CD8-positive, alpha-beta memory T cell (primary cell): Measurements from ENCODE around the gene CWC27. TPM values are rescaled to one million over a fixed set of nuclear protein-coding genes. Genes with fewer than 3 reads are reported as not detected.

Source experiments
- CTCF ChIA-PET: fragments of 350-600 bp; sonication (Branson Sonifier 250); formaldehyde crosslinking; loops from one replicate; lab custom pipeline; 2021; ENCODE audit warnings: antibody characterized with exemption; lab: Charles Lee
- POLR2A ChIA-PET: fragments of 350-600 bp; sonication (Branson Sonifier 250); formaldehyde crosslinking; loops from one replicate; lab custom pipeline; 2021; ENCODE audit warnings: antibody characterized with exemption; lab: Charles Lee
- DNase-seq, 5 donors: peaks; one replicate each; pipeline versions ENCODE4 v3.0.0 to v3.0.0-alpha.2; 2020 to 2022; ENCODE audit warnings: mixed read lengths in 1 of 5
- H3K27ac ChIP-seq: one replicate; pipeline ENCODE4 v1.7.0; 2013; ENCODE audit warnings: low read depth, mild to moderate bottlenecking, low read length, moderate library complexity
- H3K27me3 ChIP-seq: 2 replicates; pipeline ENCODE4 v1.7.0; 2013; ENCODE audit warnings: low read length, mild to moderate bottlenecking; ENCODE audit not compliant: insufficient read depth, poor library complexity, severe bottlenecking
- H3K36me3 ChIP-seq: 2 replicates; pipeline ENCODE4 v1.7.0; 2013; ENCODE audit warnings: mild to moderate bottlenecking, low read length, moderate library complexity; ENCODE audit not compliant: insufficient read depth
- H3K4me1 ChIP-seq: 2 replicates; pipeline ENCODE4 v1.7.0; 2013; ENCODE audit warnings: mild to moderate bottlenecking, low read length, moderate library complexity; ENCODE audit not compliant: insufficient read depth
- H3K4me3 ChIP-seq: 2 replicates; pipeline ENCODE4 v1.7.0; 2013; ENCODE audit warnings: mild to moderate bottlenecking, low read length
- H3K9me3 ChIP-seq: 2 replicates; pipeline ENCODE4 v1.7.0; 2013; ENCODE audit warnings: mild to moderate bottlenecking, low read length
- H3K27ac Mint-ChIP-seq, 8 donors: one replicate each; pipeline ENCODE4 v1.8.0; 2020 to 2021; ENCODE audit warnings: mixed read lengths in 8 of 8, mild to moderate bottlenecking in 6 of 8, inconsistent platforms in 3 of 8, moderate library complexity in 3 of 8
- H3K27me3 Mint-ChIP-seq, 2 donors: one replicate each; pipeline ENCODE4 v1.8.0; 2020 to 2021; ENCODE audit warnings: mixed read lengths in 2 of 2, mild to moderate bottlenecking in 1 of 2, moderate library complexity in 1 of 2
- H3K36me3 Mint-ChIP-seq, 3 donors: one replicate each; pipeline ENCODE4 v1.8.0; 2020 to 2021; ENCODE audit warnings: mixed read lengths in 3 of 3, inconsistent platforms in 1 of 3, mild to moderate bottlenecking in 1 of 3
- H3K4me1 Mint-ChIP-seq, 3 donors: one replicate each; pipeline ENCODE4 v1.8.0; 2020 to 2021; ENCODE audit warnings: mixed read lengths in 3 of 3, inconsistent platforms in 1 of 3, mild to moderate bottlenecking in 1 of 3
- H3K4me3 Mint-ChIP-seq, 7 donors: one replicate each; pipeline ENCODE4 v1.8.0; 2020 to 2021; ENCODE audit warnings: mixed read lengths in 7 of 7, mild to moderate bottlenecking in 6 of 7, moderate library complexity in 4 of 7, inconsistent platforms in 2 of 7
- H3K9me3 Mint-ChIP-seq, 5 donors: one replicate each; pipeline ENCODE4 v1.8.0; 2020 to 2022; ENCODE audit warnings: mixed read lengths in 5 of 5, mild to moderate bottlenecking in 3 of 5, moderate library complexity in 2 of 5, inconsistent platforms in 1 of 5
- polyA plus RNA-seq: library from polyadenylated mRNA; unstranded; fragments of 300-500 nt; fragmentation: Illumina TruSeq; gene quantifications from one replicate; pipeline ENCODE4 v1.2.3, GENCODE V29; 2021
- total RNA-seq, 2 experiments: library from RNA; stranded (reverse); gene quantifications; one replicate each; pipeline ENCODE4 v1.2.3, GENCODE V29; 2021

CWC27 gene
- total and polyA plus RNA-seq, 3 experiments from 2014 or later = 32.8 to 38.0 (median 36.3) TPM

- CTCF ChIA-PET = no interaction called here
- H3K4me1 Mint-ChIP-seq = no peaks in the 10 kb centered on the region
- H3K27ac Mint-ChIP-seq = no peak overlapping the region
- H3K36me3 Mint-ChIP-seq = peaks cover 10 to 64% (median 13%) of the 10 kb centered on the region in 3 donors
- peaks cover 5% of the 10 kb centered on the region for H3K36me3 ChIP-seq
- H3K4me1 ChIP-seq = no peaks in the 10 kb centered on the region
- H3K27me3 Mint-ChIP-seq = no peaks in the 10 kb centered on the region
- no peak overlapping the region for H3K4me3 Mint-ChIP-seq
- POLR2A ChIA-PET = no interaction called here
- H3K27ac ChIP-seq = no peak overlapping the region
- H3K9me3 ChIP-seq = no peaks in the 10 kb centered on the region
- no peak for DNase-seq
- no peaks in the 10 kb centered on the region for H3K27me3 ChIP-seq
- no peaks in the 10 kb centered on the region for H3K9me3 Mint-ChIP-seq
- H3K4me3 ChIP-seq = no peak overlapping the region
Measured at GRCh38 chr5:64790210-64790609, 21.5 kb downstream of the CWC27 start.

GRCh38 chr5:64792469-64792868, 23.7 kb downstream of the CWC27 start:
- Mint-ChIP-seq H3K27me3 (no peaks in the 10 kb centered on the region), H3K27ac (no peak overlapping the region), H3K9me3 (no peaks in the 10 kb centered on the region), H3K4me1 (no peaks in the 10 kb centered on the region), H3K36me3 (peaks cover 5 to 55% (median 8%) of the 10 kb centered on the region in 3 donors), H3K4me3 (no peak overlapping the region)
- no peaks in the 10 kb centered on the region for H3K4me1 ChIP-seq
- DNase-seq = no peak
- ChIA-PET CTCF (interaction anchor here (1.3 kb wide), 1 partner anchor 691 kb away, joined by 3 read pairs; no protein-coding TSS in a partner anchor), POLR2A (no interaction called here)
- no peak overlapping the region for H3K4me3 ChIP-seq
- H3K27me3 ChIP-seq = no peaks in the 10 kb centered on the region
- H3K9me3 ChIP-seq = no peaks in the 10 kb centered on the region
- no peak overlapping the region for H3K27ac ChIP-seq
- peaks cover 5% of the 10 kb centered on the region for H3K36me3 ChIP-seq

- no peaks in the 10 kb centered on the region for H3K9me3 Mint-ChIP-seq
- ChIA-PET POLR2A (no interaction called here), CTCF (interaction anchor here (1.4 kb wide), 1 partner anchor 10 kb away, joined by 4 read pairs; no protein-coding TSS in a partner anchor)
Measured at GRCh38 chr5:64794053-64794770, 25.5 kb downstream of the CWC27 start.

GRCh38 chr5:64796301-64796700, 27.6 kb downstream of the CWC27 start:
- no peak overlapping the region for H3K27ac Mint-ChIP-seq
- no peak overlapping the region for H3K4me3 ChIP-seq
- H3K27me3 ChIP-seq = no peaks in the 10 kb centered on the region
- no peak overlapping the region for H3K4me3 Mint-ChIP-seq
- no peaks in the 10 kb centered on the region for H3K9me3 ChIP-seq
- CTCF ChIA-PET = no interaction called here
- H3K9me3 Mint-ChIP-seq = no peaks in the 10 kb centered on the region
- H3K27me3 Mint-ChIP-seq = no peaks in the 10 kb centered on the region
- H3K36me3 ChIP-seq = no peaks in the 10 kb centered on the region
- POLR2A ChIA-PET = no interaction called here
- peaks cover 4 to 58% (median 5%) of the 10 kb centered on the region in 3 donors for H3K36me3 Mint-ChIP-seq
- peaks cover 0 to 2% (median 0%) of the 10 kb centered on the region in 3 donors for H3K4me1 Mint-ChIP-seq
- no peaks in the 10 kb centered on the region for H3K4me1 ChIP-seq
- DNase-seq = no peak
- no peak overlapping the region for H3K27ac ChIP-seq

More at GRCh38 chr5:64794053-64794770, 25.5 kb downstream of the CWC27 start:
- no peaks in the 10 kb centered on the region for H3K9me3 ChIP-seq
- no peak overlapping the region for H3K27ac ChIP-seq
- Mint-ChIP-seq H3K4me3 (no peak overlapping the region), H3K4me1 (peaks cover 0 to 2% (median 0%) of the 10 kb centered on the region in 3 donors), H3K27me3 (no peaks in the 10 kb centered on the region), H3K27ac (no peak overlapping the region), H3K36me3 (peaks cover 5 to 56% (median 8%) of the 10 kb centered on the region in 3 donors)
- H3K4me3 ChIP-seq = no peak overlapping the region
- no peak for DNase-seq
- H3K4me1 ChIP-seq = no peaks in the 10 kb centered on the region
- H3K36me3 ChIP-seq = peaks cover 5% of the 10 kb centered on the region
- H3K27me3 ChIP-seq = no peaks in the 10 kb centered on the region

- Mint-ChIP-seq H3K27me3 (no peaks in the 10 kb centered on the region), H3K36me3 (peaks cover 0 to 26% (median 4%) of the 10 kb centered on the region in 3 donors), H3K4me3 (no peak overlapping the region), H3K4me1 (peaks cover 0 to 2% (median 0%) of the 10 kb centered on the region in 3 donors), H3K9me3 (no peaks in the 10 kb centered on the region), H3K27ac (no peak overlapping the region)
- no peaks in the 10 kb centered on the region for H3K9me3 ChIP-seq
- DNase-seq = no peak
- CTCF ChIA-PET = no interaction called here
- no peak overlapping the region for H3K4me3 ChIP-seq
- POLR2A ChIA-PET = no interaction called here
- H3K36me3 ChIP-seq = no peaks in the 10 kb centered on the region
- H3K4me1 ChIP-seq = no peaks in the 10 kb centered on the region
- no peaks in the 10 kb centered on the region for H3K27me3 ChIP-seq
- H3K27ac ChIP-seq = no peak overlapping the region
Measured at GRCh38 chr5:64800926-64801325, 32.2 kb downstream of the CWC27 start.

- Histone ChIP-seq H3K27me3 (no peaks in the 10 kb centered on the region), H3K27ac (no peak overlapping the region), H3K36me3 (no peaks in the 10 kb centered on the region), H3K4me3 (no peak overlapping the region), H3K9me3 (no peaks in the 10 kb centered on the region), H3K4me1 (no peaks in the 10 kb centered on the region)
- DNase-seq = no peak
- H3K4me1 Mint-ChIP-seq = no peaks in the 10 kb centered on the region
- H3K9me3 Mint-ChIP-seq = no peaks in the 10 kb centered on the region
- ChIA-PET CTCF (no interaction called here), POLR2A (no interaction called here)
- H3K27me3 Mint-ChIP-seq = no peaks in the 10 kb centered on the region
- H3K4me3 Mint-ChIP-seq = no peak overlapping the region
- no peak overlapping the region for H3K27ac Mint-ChIP-seq
- peaks cover 0 to 25% (median 12%) of the 10 kb centered on the region in 3 donors for H3K36me3 Mint-ChIP-seq
Measured at GRCh38 chr5:64806537-64806936, 37.8 kb downstream of the CWC27 start.

GRCh38 chr5:64807520-64807919, 38.8 kb downstream of the CWC27 start:
- H3K27me3 ChIP-seq = no peaks in the 10 kb centered on the region
- no peaks in the 10 kb centered on the region for H3K9me3 ChIP-seq
- Mint-ChIP-seq H3K27ac (peak overlapping the region in 1 of 8 donors; percentile 17), H3K4me1 (no peaks in the 10 kb centered on the region), H3K4me3 (no peak overlapping the region), H3K27me3 (no peaks in the 10 kb centered on the region), H3K36me3 (peaks cover 0 to 25% (median 12%) of the 10 kb centered on the region in 3 donors), H3K9me3 (no peaks in the 10 kb centered on the region)
- no peaks in the 10 kb centered on the region for H3K4me1 ChIP-seq
- H3K36me3 ChIP-seq = no peaks in the 10 kb centered on the region
- POLR2A ChIA-PET = no interaction called here
- no peak for DNase-seq
- CTCF ChIA-PET = no interaction called here
- H3K4me3 ChIP-seq = no peak overlapping the region
- no peak overlapping the region for H3K27ac ChIP-seq

- POLR2A ChIA-PET = interaction anchor here (1.0 kb wide), 1 partner anchor 672 kb away, joined by 6 read pairs; no protein-coding TSS in a partner anchor
- H3K27me3 Mint-ChIP-seq = no peaks in the 10 kb centered on the region
- no peaks in the 10 kb centered on the region for H3K4me1 ChIP-seq
- H3K27ac ChIP-seq = no peak overlapping the region
- no peaks in the 10 kb centered on the region for H3K4me1 Mint-ChIP-seq
- no peaks in the 10 kb centered on the region for H3K36me3 ChIP-seq
- peak in 2 of 5 donors; percentile 21 to 26 for DNase-seq
- no peaks in the 10 kb centered on the region for H3K9me3 ChIP-seq
- H3K4me3 ChIP-seq = no peak overlapping the region
- H3K9me3 Mint-ChIP-seq = no peaks in the 10 kb centered on the region
- H3K27me3 ChIP-seq = no peaks in the 10 kb centered on the region
- H3K27ac Mint-ChIP-seq = peak overlapping the region in 1 of 8 donors; percentile 32
- no peak overlapping the region for H3K4me3 Mint-ChIP-seq
- CTCF ChIA-PET = interaction anchor here (0.8 to 6.4 kb wide), 4 partner anchors 292 to 1946 kb away, joined by 3 to 41 read pairs (median 5); partner anchors contain the start of gene ADAMTS6
- peaks cover 0 to 38% (median 16%) of the 10 kb centered on the region in 3 donors for H3K36me3 Mint-ChIP-seq
Measured at GRCh38 chr5:64811050-64811640, 42.4 kb downstream of the CWC27 start.
